ENCODE measurements around the gene KRT10. TPM values are rescaled to one million over a fixed set of nuclear protein-coding genes. Genes with fewer than 3 reads are reported as not detected.

The KRT10 gene
- total and polyA plus RNA-seq, 4 donors = 1.6 to 52.5 (median 7.1) TPM

DNA sequence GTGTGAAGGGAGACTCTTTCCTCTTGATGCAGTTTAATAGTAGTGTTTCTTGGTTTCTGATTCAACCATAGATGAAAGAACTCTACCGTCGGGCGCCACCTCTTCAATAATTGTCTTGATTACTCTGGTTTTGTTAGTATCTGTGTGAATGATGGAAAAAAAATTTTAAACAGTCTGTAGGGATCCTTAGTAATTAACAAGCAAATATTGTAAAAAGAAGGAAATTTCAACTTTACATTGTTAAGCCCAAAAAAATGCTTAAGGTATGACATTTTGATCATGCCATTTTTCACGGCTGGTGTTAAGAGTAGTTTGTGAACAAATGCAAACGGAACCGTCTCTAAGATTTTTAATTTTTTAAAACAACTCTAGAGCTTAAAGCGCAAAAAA is 4.1 kb downstream of the KRT10 start:
- no peak for DNase-seq (ENCODE audit: low spot score)
- H3K4me3 ChIP-seq (ENCODE audit: low read depth in 1 of 3, low read length in 3 of 3) = peak overlapping the region; percentile 81 to 97 (median 96)
- TF ChIP-seq, protein P1, sequence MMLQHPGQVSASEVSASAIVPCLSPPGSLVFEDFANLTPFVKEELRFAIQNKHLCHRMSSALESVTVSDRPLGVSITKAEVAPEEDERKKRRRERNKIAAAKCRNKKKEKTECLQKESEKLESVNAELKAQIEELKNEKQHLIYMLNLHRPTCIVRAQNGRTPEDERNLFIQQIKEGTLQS (IDR thresholded peaks at IDR 0.05) = no peak
- no peak for TF ChIP-seq HNF4G (IDR thresholded peaks at IDR 0.05)
- TF ChIP-seq EGR1 (IDR thresholded peaks at IDR 0.05; ENCODE audit: low read depth in 2 of 2) = no peak
- TF ChIP-seq, protein P2, sequence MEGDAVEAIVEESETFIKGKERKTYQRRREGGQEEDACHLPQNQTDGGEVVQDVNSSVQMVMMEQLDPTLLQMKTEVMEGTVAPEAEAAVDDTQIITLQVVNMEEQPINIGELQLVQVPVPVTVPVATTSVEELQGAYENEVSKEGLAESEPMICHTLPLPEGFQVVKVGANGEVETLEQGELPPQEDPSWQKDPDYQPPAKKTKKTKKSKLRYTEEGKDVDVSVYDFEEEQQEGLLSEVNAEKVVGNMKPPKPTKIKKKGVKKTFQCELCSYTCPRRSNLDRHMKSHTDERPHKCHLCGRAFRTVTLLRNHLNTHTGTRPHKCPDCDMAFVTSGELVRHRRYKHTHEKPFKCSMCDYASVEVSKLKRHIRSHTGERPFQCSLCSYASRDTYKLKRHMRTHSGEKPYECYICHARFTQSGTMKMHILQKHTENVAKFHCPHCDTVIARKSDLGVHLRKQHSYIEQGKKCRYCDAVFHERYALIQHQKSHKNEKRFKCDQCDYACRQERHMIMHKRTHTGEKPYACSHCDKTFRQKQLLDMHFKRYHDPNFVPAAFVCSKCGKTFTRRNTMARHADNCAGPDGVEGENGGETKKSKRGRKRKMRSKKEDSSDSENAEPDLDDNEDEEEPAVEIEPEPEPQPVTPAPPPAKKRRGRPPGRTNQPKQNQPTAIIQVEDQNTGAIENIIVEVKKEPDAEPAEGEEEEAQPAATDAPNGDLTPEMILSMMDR (IDR thresholded peaks at IDR 0.05; ENCODE audit: low read depth, low read length, missing input control) = no peak
- TF ChIP-seq RXRA (IDR thresholded peaks at IDR 0.05) = no peak
- TF ChIP-seq YY1 (IDR thresholded peaks at IDR 0.05) = no peak
- no peaks in the 10 kb centered on the region for H3K9me3 ChIP-seq (ENCODE audit: control insufficient read depth in 4 of 4, low read length in 3 of 4)
- WGBS = 23% methylated on average over 7 of the region's 7 CpGs
- peaks cover 0 to 3% (median 1%) of the 10 kb centered on the region in 4 donors for H3K36me3 ChIP-seq (ENCODE audit: control insufficient read depth in 4 of 4, insufficient read depth in 3 of 4, low read depth in 1 of 4, low read length in 3 of 4)
- peak overlapping the region; percentile 90 to 93 for H3K27ac ChIP-seq (ENCODE audit: low read depth in 1 of 2, low read length in 2 of 2)
- peak overlapping the region in 1 of 2 donors; percentile 50 for H3K9ac ChIP-seq (ENCODE audit: low read depth in 1 of 2, low read length in 2 of 2)
- peaks cover 0 to 11% (median 8%) of the 10 kb centered on the region in 4 donors for H3K4me1 ChIP-seq (ENCODE audit: control insufficient read depth in 4 of 4, insufficient read depth in 4 of 4, low read length in 3 of 4)
- H3K27me3 ChIP-seq (ENCODE audit: control insufficient read depth in 4 of 4, insufficient read depth in 4 of 4, low read length in 3 of 4) = no peaks in the 10 kb centered on the region

DNA sequence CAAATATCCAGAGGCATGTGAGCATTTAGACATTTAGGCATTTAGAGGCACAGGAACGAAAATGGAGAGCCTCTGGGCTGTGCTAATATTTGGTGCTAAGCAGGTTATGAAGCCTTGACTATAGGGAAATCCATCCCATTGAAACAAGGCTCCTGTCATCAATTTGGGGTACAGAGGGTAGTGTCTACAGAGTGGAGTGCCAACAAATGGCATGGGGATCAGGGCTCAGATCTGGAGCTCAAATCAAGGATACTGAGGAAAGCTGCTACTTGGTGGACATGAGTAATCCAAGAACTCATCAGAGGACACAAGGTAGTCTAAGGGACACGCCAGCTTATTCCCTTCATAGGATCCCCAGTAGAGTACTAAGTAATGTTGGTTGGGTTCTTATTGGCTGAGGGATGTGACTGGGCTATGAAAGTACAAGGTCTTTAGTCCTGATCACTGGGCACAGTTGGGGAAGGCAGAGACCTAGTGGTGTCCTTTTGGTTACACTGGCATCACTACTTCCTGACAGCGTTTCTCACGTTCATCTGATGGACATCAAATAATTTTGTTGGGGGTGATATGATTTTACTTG is 5.2 kb downstream of the KRT10 start:
- DNase-seq (ENCODE audit: low spot score) = no peak
- Histone ChIP-seq H3K9ac (ENCODE audit: low read depth in 1 of 2, low read length in 2 of 2) (no peak overlapping the region), H3K9me3 (ENCODE audit: control insufficient read depth in 4 of 4, low read length in 3 of 4) (no peaks in the 10 kb centered on the region), H3K4me3 (ENCODE audit: low read depth in 1 of 3, low read length in 3 of 3) (no peak overlapping the region), H3K36me3 (ENCODE audit: control insufficient read depth in 4 of 4, insufficient read depth in 3 of 4, low read depth in 1 of 4, low read length in 3 of 4) (peaks cover 0 to 3% (median 1%) of the 10 kb centered on the region in 4 donors), H3K27me3 (ENCODE audit: control insufficient read depth in 4 of 4, insufficient read depth in 4 of 4, low read length in 3 of 4) (peaks cover 0 to 3% (median under 1%) of the 10 kb centered on the region in 4 donors), H3K4me1 (ENCODE audit: control insufficient read depth in 4 of 4, insufficient read depth in 4 of 4, low read length in 3 of 4) (peaks cover 0 to 11% (median 8%) of the 10 kb centered on the region in 4 donors), H3K27ac (ENCODE audit: low read depth in 1 of 2, low read length in 2 of 2) (no peak overlapping the region)
- TF ChIP-seq, protein P3, sequence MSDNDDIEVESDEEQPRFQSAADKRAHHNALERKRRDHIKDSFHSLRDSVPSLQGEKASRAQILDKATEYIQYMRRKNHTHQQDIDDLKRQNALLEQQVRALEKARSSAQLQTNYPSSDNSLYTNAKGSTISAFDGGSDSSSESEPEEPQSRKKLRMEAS (IDR thresholded peaks at IDR 0.05) = no peak
- no peak for TF ChIP-seq RAD21 (IDR thresholded peaks at IDR 0.05)
- no peak for TF ChIP-seq SP1 (IDR thresholded peaks at IDR 0.05)
- no peak for TF ChIP-seq FOXA1 (IDR thresholded peaks at IDR 0.05)
- TF ChIP-seq, protein P4, sequence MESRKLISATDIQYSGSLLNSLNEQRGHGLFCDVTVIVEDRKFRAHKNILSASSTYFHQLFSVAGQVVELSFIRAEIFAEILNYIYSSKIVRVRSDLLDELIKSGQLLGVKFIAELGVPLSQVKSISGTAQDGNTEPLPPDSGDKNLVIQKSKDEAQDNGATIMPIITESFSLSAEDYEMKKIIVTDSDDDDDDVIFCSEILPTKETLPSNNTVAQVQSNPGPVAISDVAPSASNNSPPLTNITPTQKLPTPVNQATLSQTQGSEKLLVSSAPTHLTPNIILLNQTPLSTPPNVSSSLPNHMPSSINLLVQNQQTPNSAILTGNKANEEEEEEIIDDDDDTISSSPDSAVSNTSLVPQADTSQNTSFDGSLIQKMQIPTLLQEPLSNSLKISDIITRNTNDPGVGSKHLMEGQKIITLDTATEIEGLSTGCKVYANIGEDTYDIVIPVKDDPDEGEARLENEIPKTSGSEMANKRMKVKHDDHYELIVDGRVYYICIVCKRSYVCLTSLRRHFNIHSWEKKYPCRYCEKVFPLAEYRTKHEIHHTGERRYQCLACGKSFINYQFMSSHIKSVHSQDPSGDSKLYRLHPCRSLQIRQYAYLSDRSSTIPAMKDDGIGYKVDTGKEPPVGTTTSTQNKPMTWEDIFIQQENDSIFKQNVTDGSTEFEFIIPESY (IDR thresholded peaks at IDR 0.05) = no peak
- TF ChIP-seq, protein P1 (IDR thresholded peaks at IDR 0.05) = no peak
- TF ChIP-seq, protein P5, sequence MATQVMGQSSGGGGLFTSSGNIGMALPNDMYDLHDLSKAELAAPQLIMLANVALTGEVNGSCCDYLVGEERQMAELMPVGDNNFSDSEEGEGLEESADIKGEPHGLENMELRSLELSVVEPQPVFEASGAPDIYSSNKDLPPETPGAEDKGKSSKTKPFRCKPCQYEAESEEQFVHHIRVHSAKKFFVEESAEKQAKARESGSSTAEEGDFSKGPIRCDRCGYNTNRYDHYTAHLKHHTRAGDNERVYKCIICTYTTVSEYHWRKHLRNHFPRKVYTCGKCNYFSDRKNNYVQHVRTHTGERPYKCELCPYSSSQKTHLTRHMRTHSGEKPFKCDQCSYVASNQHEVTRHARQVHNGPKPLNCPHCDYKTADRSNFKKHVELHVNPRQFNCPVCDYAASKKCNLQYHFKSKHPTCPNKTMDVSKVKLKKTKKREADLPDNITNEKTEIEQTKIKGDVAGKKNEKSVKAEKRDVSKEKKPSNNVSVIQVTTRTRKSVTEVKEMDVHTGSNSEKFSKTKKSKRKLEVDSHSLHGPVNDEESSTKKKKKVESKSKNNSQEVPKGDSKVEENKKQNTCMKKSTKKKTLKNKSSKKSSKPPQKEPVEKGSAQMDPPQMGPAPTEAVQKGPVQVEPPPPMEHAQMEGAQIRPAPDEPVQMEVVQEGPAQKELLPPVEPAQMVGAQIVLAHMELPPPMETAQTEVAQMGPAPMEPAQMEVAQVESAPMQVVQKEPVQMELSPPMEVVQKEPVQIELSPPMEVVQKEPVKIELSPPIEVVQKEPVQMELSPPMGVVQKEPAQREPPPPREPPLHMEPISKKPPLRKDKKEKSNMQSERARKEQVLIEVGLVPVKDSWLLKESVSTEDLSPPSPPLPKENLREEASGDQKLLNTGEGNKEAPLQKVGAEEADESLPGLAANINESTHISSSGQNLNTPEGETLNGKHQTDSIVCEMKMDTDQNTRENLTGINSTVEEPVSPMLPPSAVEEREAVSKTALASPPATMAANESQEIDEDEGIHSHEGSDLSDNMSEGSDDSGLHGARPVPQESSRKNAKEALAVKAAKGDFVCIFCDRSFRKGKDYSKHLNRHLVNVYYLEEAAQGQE (IDR thresholded peaks at IDR 0.05) = no peak
- no peak for TF ChIP-seq EGR1 (IDR thresholded peaks at IDR 0.05; ENCODE audit: low read depth in 2 of 2)
- no peak for TF ChIP-seq NR2F2 (IDR thresholded peaks at IDR 0.05)
- no peak for TF ChIP-seq GABPA (IDR thresholded peaks at IDR 0.05 in 1 of 2, conservative IDR thresholded peaks at IDR 0.05 in 1 of 2)
- TF ChIP-seq RXRA (IDR thresholded peaks at IDR 0.05) = no peak
- no peak for TF ChIP-seq HNF4G (IDR thresholded peaks at IDR 0.05)
- no peak for TF ChIP-seq TAF1 (conservative IDR thresholded peaks at IDR 0.05)
- TF ChIP-seq YY1 (IDR thresholded peaks at IDR 0.05) = no peak
- 98% methylated on average over 4 of the region's 4 CpGs for WGBS
